GM23338 (cell line): ENCODE results near the gene DLG5. TPM values are rescaled to one million over a fixed set of nuclear protein-coding genes. Genes with fewer than 3 reads are reported as not detected.

Experiments
- ATAC-seq: fragments of 200-7000 bp; cut with Tn5 transposase; 3 replicates; pipeline ENCODE4 v1.9.1; 2020
- DNase-seq: peaks from one replicate; pipeline ENCODE4 v3.0.0-alpha.2; 2015; ENCODE audit warnings: low spot score
- H2AFZ ChIP-seq: fragments of 200-600 bp; sonication (generic); 2 replicates; pipeline ENCODE4 v1.8.0; 2016; ENCODE audit warnings: antibody characterized with exemption, mild to moderate bottlenecking, moderate library complexity
- H3F3A ChIP-seq: fragments of 200-600 bp; sonication (generic); replicated peaks from 2 replicates; pipeline ENCODE4 v1.8.0; 2017; ENCODE audit warnings: antibody characterized with exemption, mixed run types, low read depth
- H3K27ac ChIP-seq: fragments of 200-600 bp; sonication (generic); 2 replicates; pipeline ENCODE4 v1.6.1; 2016; ENCODE audit warnings: low read depth
- H3K27me3 ChIP-seq: fragments of 200-600 bp; sonication (generic); 2 replicates; pipeline ENCODE4 v1.8.0; 2016; ENCODE audit warnings: mild to moderate bottlenecking, mixed run types, moderate library complexity; ENCODE audit not compliant: insufficient read depth
- H3K36me3 ChIP-seq: fragments of 200-600 bp; sonication (generic); 2 replicates; pipeline ENCODE4 v1.8.0; 2016; ENCODE audit warnings: mild to moderate bottlenecking; ENCODE audit not compliant: insufficient read depth
- H3K4me1 ChIP-seq: fragments of 200-600 bp; sonication (generic); 2 replicates; pipeline ENCODE4 v1.8.0; 2016; ENCODE audit warnings: mild to moderate bottlenecking, moderate library complexity; ENCODE audit not compliant: insufficient read depth
- H3K4me2 ChIP-seq: fragments of 200-600 bp; sonication (generic); 2 replicates; pipeline ENCODE4 v1.7.1; 2017; ENCODE audit warnings: mixed run types
- H3K4me3 ChIP-seq: fragments of 200-600 bp; sonication (generic); 2 replicates; pipeline ENCODE4 v1.6.1; 2016; ENCODE audit warnings: mixed run types
- H3K79me2 ChIP-seq: fragments of 200-600 bp; sonication (generic); replicated peaks from 2 replicates; pipeline ENCODE4 v1.8.0; 2017; ENCODE audit warnings: mild to moderate bottlenecking; ENCODE audit not compliant: insufficient read depth
- H3K9me2 ChIP-seq: fragments of 200-600 bp; sonication (generic); 2 replicates; pipeline ENCODE4 v1.8.0; 2017; ENCODE audit not compliant: insufficient read depth
- H4K20me1 ChIP-seq: fragments of 200-600 bp; sonication (generic); replicated peaks from 2 replicates; pipeline ENCODE4 v1.8.0; 2017; ENCODE audit warnings: mild to moderate bottlenecking; ENCODE audit not compliant: insufficient read depth
- H3K27ac Mint-ChIP-seq: 2 replicates; pipeline ENCODE4 v1.8.0; 2020; ENCODE audit warnings: inconsistent platforms, mild to moderate bottlenecking, moderate library complexity, mixed read lengths
- H3K27me3 Mint-ChIP-seq: 3 replicates; pipeline ENCODE4 v1.8.0; 2022; ENCODE audit warnings: low read depth, mild to moderate bottlenecking, moderate library complexity, mixed read lengths, inconsistent platforms; ENCODE audit not compliant: insufficient read depth, poor library complexity
- H3K36me3 Mint-ChIP-seq: 3 replicates; pipeline ENCODE4 v1.8.0; 2021; ENCODE audit warnings: low read depth, mild to moderate bottlenecking, inconsistent platforms, moderate library complexity, mixed read lengths
- H3K4me1 Mint-ChIP-seq: 3 replicates; pipeline ENCODE4 v1.8.0; 2020; ENCODE audit warnings: mild to moderate bottlenecking, inconsistent platforms, mixed read lengths
- H3K4me3 Mint-ChIP-seq: 3 replicates; pipeline ENCODE4 v1.8.0; 2021; ENCODE audit warnings: moderate library complexity, mild to moderate bottlenecking, inconsistent platforms, mixed read lengths
- H3K9me3 Mint-ChIP-seq: 3 replicates; pipeline ENCODE4 v1.8.0; 2020; ENCODE audit warnings: moderate library complexity, mild to moderate bottlenecking, inconsistent platforms, mixed read lengths
- CREB1 ChIP-seq: fragments of 250-450 bp; sonication (Bioruptor Pico); IDR thresholded peaks from 2 replicates; pipeline ENCODE4 v1.5.0; 2020; ENCODE audit warnings: low read depth, mild to moderate bottlenecking, moderate library complexity
- CTCF ChIP-seq, 2 experiments: fragments of 200-600 bp in 1 of 2; sonication (generic) in 1 of 2; conservative IDR thresholded peaks; 2 replicates each; pipeline versions ENCODE4 v1.5.1 to v1.6.1; 2016 to 2017; ENCODE audit warnings: antibody characterized with exemption in 2 of 2, low read depth in 2 of 2, mild to moderate bottlenecking in 2 of 2, moderate library complexity in 1 of 2
- ETS1 ChIP-seq: IDR thresholded peaks from 2 replicates; pipeline ENCODE4 v1.6.1; 2016; ENCODE audit warnings: antibody characterized with exemption
- EZH2 ChIP-seq: fragments of 200-600 bp; sonication (generic); IDR thresholded peaks from one replicate; pipeline ENCODE4 v1.8.0; 2017; ENCODE audit warnings: antibody characterized with exemption, mild to moderate bottlenecking, low read depth; ENCODE audit not compliant: unreplicated experiment
- EZH2phosphoT487 ChIP-seq: fragments of 200-600 bp; sonication (generic); IDR thresholded peaks from one replicate; pipeline ENCODE4 v1.8.1; 2018; ENCODE audit warnings: antibody characterized with exemption; ENCODE audit not compliant: unreplicated experiment
- JUNB ChIP-seq: IDR thresholded peaks from one replicate; pipeline ENCODE4 v1.6.1; 2016; ENCODE audit warnings: antibody characterized with exemption; ENCODE audit not compliant: unreplicated experiment
- POLR2AphosphoS5 ChIP-seq: IDR thresholded peaks from 2 replicates; pipeline ENCODE4 v1.6.1; 2016; ENCODE audit warnings: antibody characterized with exemption, low read depth
- ZNF114 ChIP-seq: fragments of 250-450 bp; sonication (Bioruptor Pico); IDR thresholded peaks from 2 replicates; pipeline ENCODE4 v1.5.0; 2020; ENCODE audit warnings: mild to moderate bottlenecking, moderate library complexity
- ZNF462 ChIP-seq: fragments of 250-450 bp; sonication (Bioruptor Pico); IDR thresholded peaks from 2 replicates; pipeline ENCODE4 v1.5.0; 2020; ENCODE audit warnings: mild to moderate bottlenecking, moderate library complexity
- polyA plus RNA-seq: library from polyadenylated mRNA; unstranded; fragments of >200 nt; fragmentation: Nextera tagmentation; extraction: Ambion mirVana; gene quantifications from 2 replicates; pipeline ENCODE4 v1.2.1, GENCODE V29; 2016
- total RNA-seq: library from RNA; depleted of rRNA; stranded (reverse); fragments of >200 nt; shearing (Covaris generic); gene quantifications from 2 replicates; pipeline ENCODE4 v1.2.3, GENCODE V29; 2014

DLG5 gene
- total and polyA plus RNA-seq, 2 experiments from 2014 or later, result 7.4 to 66.6 TPM

- H3K4me3 ChIP-seq, result no peak overlapping the region
- TF ChIP-seq ZNF114 (no peak), JUNB (no peak), EZH2 (no peak)
- H4K20me1 ChIP-seq, result no peaks in the 10 kb centered on the region
- no peak overlapping the region for H3K4me2 ChIP-seq
- H3K27ac ChIP-seq, result no peak overlapping the region
- peaks cover 6% of the 10 kb centered on the region; the same call in 2 of the 3 replicates for H3K36me3 Mint-ChIP-seq
- H3K27ac Mint-ChIP-seq, result peak overlapping the region; percentile 72
- no peaks in the 10 kb centered on the region for H3K36me3 ChIP-seq
- no peaks in the 10 kb centered on the region; the same call in 2 of the 3 replicates for H3K9me3 Mint-ChIP-seq
- ATAC-seq (no peak), DNase-seq (no peak)
- H3K4me3 Mint-ChIP-seq, result no peak overlapping the region
- peaks cover 17% of the 10 kb centered on the region for H3K27me3 Mint-ChIP-seq
- peaks cover 44% of the 10 kb centered on the region for H3K4me1 ChIP-seq
- H3K79me2 ChIP-seq, result peaks cover 80% of the 10 kb centered on the region
- peaks cover 68% of the 10 kb centered on the region for H3K4me1 Mint-ChIP-seq
- H3F3A ChIP-seq, result peaks cover 25% of the 10 kb centered on the region
- no peaks in the 10 kb centered on the region for H3K27me3 ChIP-seq
- H2AFZ ChIP-seq, result no peak overlapping the region
- H3K9me2 ChIP-seq, result no peaks in the 10 kb centered on the region
Observed at GRCh38 chr10:77881222-77881621, 45.3 kb downstream of the DLG5 start.

GRCh38 chr10:77879710-77880109, 46.8 kb downstream of the DLG5 start:
- H3K27ac ChIP-seq, result peak overlapping the region; percentile 93
- peak overlapping the region; percentile 33; the same call in 1 of the 2 replicates for H3K27ac Mint-ChIP-seq

More at GRCh38 chr10:77879710-77880109, 46.8 kb downstream of the DLG5 start:
- H3K4me3 Mint-ChIP-seq, result no peak overlapping the region
- no peak for TF ChIP-seq JUNB
- no peak for TF ChIP-seq CREB1 (CRISPR knock-in tag)
- TF ChIP-seq CTCF (conservative IDR thresholded peaks at IDR 0.05; ENCODE audit: low read depth in 2 of 2), result no peak
- no peak for TF ChIP-seq ZNF462 (CRISPR knock-in tag)
- TF ChIP-seq POLR2AphosphoS5, result no peak
- TF ChIP-seq ETS1, result no peak
- no peak for TF ChIP-seq ZNF114
- TF ChIP-seq EZH2phosphoT487, result no peak
- Histone ChIP-seq H3K36me3 (no peaks in the 10 kb centered on the region), H3K27me3 (no peaks in the 10 kb centered on the region), H3K4me2 (no peak overlapping the region), H2AFZ (no peak overlapping the region), H3F3A (peaks cover 25% of the 10 kb centered on the region), H3K9me2 (no peaks in the 10 kb centered on the region), H4K20me1 (no peaks in the 10 kb centered on the region; the same call in 1 of the 2 replicates), H3K4me1 (peaks cover 42% of the 10 kb centered on the region), H3K79me2 (peaks cover 80% of the 10 kb centered on the region), H3K4me3 (no peak overlapping the region)
- DNase-seq (no peak), ATAC-seq (no peak)
- H3K4me1 Mint-ChIP-seq, result peaks cover 65% of the 10 kb centered on the region
- H3K27me3 Mint-ChIP-seq, result peaks cover 21% of the 10 kb centered on the region
- H3K9me3 Mint-ChIP-seq, result no peaks in the 10 kb centered on the region; the same call in 2 of the 3 replicates
- H3K36me3 Mint-ChIP-seq, result peaks cover 9% of the 10 kb centered on the region; the same call in 2 of the 3 replicates
